Caco-2 (cell line): ENCODE data around the gene OLR1. TPM values are rescaled to one million over a fixed set of nuclear protein-coding genes. Genes with fewer than 3 reads are reported as not detected.
A peak's percentile ranks its signal among the peaks of the same experiment; 100 is the strongest.

Experiments used
- BruUV-seq: library from RNA; stranded (reverse); fragments of 400-500 nt; replicated peaks from 2 replicates; lab custom pipeline; 2021; lab: Mats Ljungman, UMichigan
- CTCF ChIA-PET: fragments of 300-600 bp; sonication (Branson Sonifier 250); formaldehyde crosslinking; loops from one replicate; lab custom pipeline; 2022; ENCODE audit warnings: antibody characterized with exemption; lab: Charles Lee
- POLR2A ChIA-PET: fragments of 300-600 bp; sonication (Branson Sonifier 250); formaldehyde crosslinking; loops from one replicate; lab custom pipeline; 2022; ENCODE audit warnings: antibody characterized with exemption; lab: Charles Lee
- DNase-seq, 2 experiments: peaks; one replicate each; pipeline versions ENCODE4 v3.0.0 to v3.0.0-alpha.2; 2020 to 2022
- H3K27me3 ChIP-seq: replicated peaks from 2 replicates; pipeline ENCODE4 v1.6.0; 2011; ENCODE audit warnings: low read length; ENCODE audit not compliant: control insufficient read depth, insufficient read depth
- H3K36me3 ChIP-seq: 2 replicates; pipeline ENCODE4 v1.5.1; 2011; ENCODE audit warnings: low read length; ENCODE audit not compliant: control insufficient read depth, insufficient read depth
- H3K4me1 ChIP-seq: fragments of 250-450 bp; sonication (Bioruptor Pico); 2 replicates; pipeline ENCODE4 v1.5.1; 2020; ENCODE audit warnings: mild to moderate bottlenecking
- H3K4me3 ChIP-seq: 2 replicates; pipeline ENCODE4 v1.5.1; 2011; ENCODE audit warnings: low read depth, mild to moderate bottlenecking, control low read depth, low read length
- H3K9me3 ChIP-seq: fragments of 250-450 bp; sonication (Bioruptor Pico); 2 replicates; pipeline ENCODE4 v1.5.1; 2020; ENCODE audit warnings: mild to moderate bottlenecking, moderate library complexity
- H3K27ac Mint-ChIP-seq: one replicate; pipeline ENCODE4 v1.8.0; 2022; ENCODE audit warnings: mixed read lengths; ENCODE audit not compliant: unreplicated experiment
- H3K27me3 Mint-ChIP-seq: one replicate; pipeline ENCODE4 v1.8.0; 2022; ENCODE audit warnings: mixed read lengths; ENCODE audit not compliant: insufficient read depth, unreplicated experiment
- H3K36me3 Mint-ChIP-seq: one replicate; pipeline ENCODE4 v1.8.0; 2022; ENCODE audit warnings: mild to moderate bottlenecking, mixed read lengths; ENCODE audit not compliant: insufficient read depth, unreplicated experiment
- H3K4me1 Mint-ChIP-seq: one replicate; pipeline ENCODE4 v1.8.0; 2022; ENCODE audit warnings: low read depth, mixed read lengths; ENCODE audit not compliant: unreplicated experiment
- H3K4me3 Mint-ChIP-seq: one replicate; pipeline ENCODE4 v1.8.0; 2022; ENCODE audit warnings: mild to moderate bottlenecking, moderate library complexity, mixed read lengths; ENCODE audit not compliant: unreplicated experiment
- H3K9me3 Mint-ChIP-seq: one replicate; pipeline ENCODE4 v1.8.0; 2022; ENCODE audit warnings: mixed read lengths; ENCODE audit not compliant: unreplicated experiment
- intact Hi-C: fragments of 100-400 bp; cut with micrococcal nuclease; formaldehyde crosslinking; loops from one replicate; pipeline ENCODE4 v1.10.0; 2022; ENCODE audit not compliant: unreplicated experiment
- total RNA-seq: library from RNA; stranded (reverse); gene quantifications from 2 replicates; pipeline ENCODE4 v1.2.3, GENCODE V29; 2022
- TF ChIP-seq, protein P1 (sequence below), 2 experiments: fragments of 200-600 bp in 1 of 2; IDR thresholded peaks; 1 replicate in 1 of 2; 2 replicates in 1 of 2; pipeline versions ENCODE4 v1.5.1 to v1.8.0; 2011 to 2022; ENCODE audit warnings: antibody characterized with exemption in 1 of 2, control low read depth in 1 of 2, inconsistent platforms in 1 of 2, low read depth in 1 of 2, low read length in 1 of 2, mild to moderate bottlenecking in 1 of 2, moderate library complexity in 1 of 2; ENCODE audit not compliant: insufficient read depth in 1 of 2, severe bottlenecking in 1 of 2, unreplicated experiment in 1 of 2

Gene OLR1
- total RNA-seq, 1 experiment from 2014 or later, result 183 TPM

GRCh38 chr12:10215436-10215835 lies 43.5 kb upstream of the OLR1 start:
- Histone ChIP-seq H3K27me3 (no peaks in the 10 kb centered on the region), H3K4me3 (no peak overlapping the region), H3K4me1 (peaks cover 24% of the 10 kb centered on the region), H3K9me3 (no peaks in the 10 kb centered on the region), H3K36me3 (no peaks in the 10 kb centered on the region)
- intact Hi-C loops, result no loop called here
- ChIA-PET CTCF (no interaction called here), POLR2A (no interaction called here)
- Mint-ChIP-seq H3K27ac (peak overlapping the region; percentile 99), H3K27me3 (no peaks in the 10 kb centered on the region), H3K9me3 (no peaks in the 10 kb centered on the region), H3K36me3 (peaks cover 50% of the 10 kb centered on the region), H3K4me1 (peaks cover 28% of the 10 kb centered on the region), H3K4me3 (peak overlapping the region; percentile 80)
- BruUV-seq, result no TSS peak
- TF ChIP-seq, protein P1, sequence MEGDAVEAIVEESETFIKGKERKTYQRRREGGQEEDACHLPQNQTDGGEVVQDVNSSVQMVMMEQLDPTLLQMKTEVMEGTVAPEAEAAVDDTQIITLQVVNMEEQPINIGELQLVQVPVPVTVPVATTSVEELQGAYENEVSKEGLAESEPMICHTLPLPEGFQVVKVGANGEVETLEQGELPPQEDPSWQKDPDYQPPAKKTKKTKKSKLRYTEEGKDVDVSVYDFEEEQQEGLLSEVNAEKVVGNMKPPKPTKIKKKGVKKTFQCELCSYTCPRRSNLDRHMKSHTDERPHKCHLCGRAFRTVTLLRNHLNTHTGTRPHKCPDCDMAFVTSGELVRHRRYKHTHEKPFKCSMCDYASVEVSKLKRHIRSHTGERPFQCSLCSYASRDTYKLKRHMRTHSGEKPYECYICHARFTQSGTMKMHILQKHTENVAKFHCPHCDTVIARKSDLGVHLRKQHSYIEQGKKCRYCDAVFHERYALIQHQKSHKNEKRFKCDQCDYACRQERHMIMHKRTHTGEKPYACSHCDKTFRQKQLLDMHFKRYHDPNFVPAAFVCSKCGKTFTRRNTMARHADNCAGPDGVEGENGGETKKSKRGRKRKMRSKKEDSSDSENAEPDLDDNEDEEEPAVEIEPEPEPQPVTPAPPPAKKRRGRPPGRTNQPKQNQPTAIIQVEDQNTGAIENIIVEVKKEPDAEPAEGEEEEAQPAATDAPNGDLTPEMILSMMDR (IDR thresholded peaks at IDR 0.05; ENCODE audit: insufficient read depth in 1 of 2, low read depth in 1 of 2, low read length in 1 of 2, severe bottlenecking in 1 of 2, unreplicated experiment in 1 of 2), result no peak
- DNase-seq, result peak in 1 of 2 experiments; percentile 4

DNA sequence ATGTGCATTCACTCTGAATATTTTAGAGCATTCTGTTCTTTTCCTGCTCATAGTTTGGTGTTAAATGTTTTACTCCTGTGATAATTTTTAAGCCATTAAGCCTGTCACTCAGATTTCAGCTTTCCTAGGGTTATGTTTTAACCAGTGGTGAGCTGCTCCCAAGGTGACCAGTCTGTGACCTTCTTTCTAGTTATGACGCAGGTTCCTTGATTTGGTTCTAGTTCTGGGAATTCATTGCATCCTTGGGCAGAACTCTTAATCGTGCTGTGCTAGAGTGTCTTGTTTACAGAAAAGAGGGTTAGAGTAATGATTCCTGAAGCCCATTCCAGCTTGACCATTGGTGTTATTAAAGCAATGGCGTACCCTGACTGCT lies 42.9 kb upstream of the OLR1 start:
- H3K27me3 Mint-ChIP-seq, result no peaks in the 10 kb centered on the region
- Histone ChIP-seq H3K4me1 (peaks cover 24% of the 10 kb centered on the region), H3K36me3 (no peaks in the 10 kb centered on the region), H3K9me3 (no peaks in the 10 kb centered on the region), H3K27me3 (no peaks in the 10 kb centered on the region), H3K4me3 (no peak overlapping the region)
- peak in 1 of 2 experiments; percentile 7 for DNase-seq
- peak overlapping the region; percentile 99 for H3K27ac Mint-ChIP-seq
- TF ChIP-seq, protein P1 (IDR thresholded peaks at IDR 0.05; ENCODE audit: insufficient read depth in 1 of 2, low read depth in 1 of 2, low read length in 1 of 2, severe bottlenecking in 1 of 2, unreplicated experiment in 1 of 2), result no peak
- no peaks in the 10 kb centered on the region for H3K9me3 Mint-ChIP-seq
- ChIA-PET POLR2A (no interaction called here), CTCF (interaction anchor here (1.0 kb wide), 2 partner anchors 61 to 546 kb away, joined by 3 to 9 read pairs; no protein-coding TSS in a partner anchor)
- intact Hi-C loops, result no loop called here
- H3K4me3 Mint-ChIP-seq, result peak overlapping the region; percentile 80
- peaks cover 28% of the 10 kb centered on the region for H3K4me1 Mint-ChIP-seq
- peaks cover 45% of the 10 kb centered on the region for H3K36me3 Mint-ChIP-seq
- no TSS peak for BruUV-seq

DNA sequence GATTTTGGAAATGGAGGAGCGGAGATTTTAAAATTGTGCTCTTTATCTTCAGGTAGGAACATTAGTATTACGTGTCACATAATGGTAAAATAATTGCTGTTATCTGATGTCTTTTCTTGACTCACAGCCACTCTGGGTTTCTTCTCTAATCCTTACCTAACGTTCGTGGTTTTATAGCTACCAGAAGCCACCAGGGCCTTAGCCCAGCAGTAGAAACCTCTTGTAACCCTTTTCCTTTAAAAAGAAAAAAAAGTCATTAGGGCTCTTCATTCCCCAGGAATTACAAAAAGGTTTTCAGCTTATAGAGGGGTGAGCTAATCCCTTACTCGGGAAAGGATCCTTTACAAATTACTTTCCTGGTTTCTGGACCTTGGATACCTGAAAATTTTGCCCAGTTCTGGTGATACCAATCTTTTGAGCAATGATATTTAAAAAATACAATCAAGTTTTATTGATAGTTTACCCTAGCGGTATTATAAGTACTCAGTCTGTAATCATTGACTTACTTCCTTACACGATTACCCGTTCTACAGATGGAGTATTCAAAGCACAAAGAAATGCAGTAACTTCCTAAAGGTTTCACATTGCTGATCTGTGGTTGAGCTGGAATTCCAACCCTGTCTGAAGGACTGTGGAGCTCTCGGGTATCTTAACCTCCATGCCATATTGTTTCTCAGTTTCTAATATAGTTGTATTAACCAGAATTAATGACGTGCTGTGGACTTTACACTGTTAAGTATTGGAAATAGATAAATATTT lies 42.4 kb upstream of the OLR1 start:
- TSS peak; percentile 40 for BruUV-seq
- intact Hi-C loops, result no loop called here
- H3K9me3 Mint-ChIP-seq, result no peaks in the 10 kb centered on the region
- H3K4me1 ChIP-seq, result peaks cover 24% of the 10 kb centered on the region
- CTCF ChIA-PET, result interaction anchor here (0.6 to 2.2 kb wide), 4 partner anchors 38 to 546 kb away, joined by 3 to 17 read pairs (median 6); no protein-coding TSS in a partner anchor
- TF ChIP-seq, protein P1 (IDR thresholded peaks at IDR 0.05; ENCODE audit: insufficient read depth in 1 of 2, low read depth in 1 of 2, low read length in 1 of 2, severe bottlenecking in 1 of 2, unreplicated experiment in 1 of 2), result no peak
- H3K4me3 ChIP-seq, result peak overlapping the region; percentile 92
- H3K27me3 ChIP-seq, result no peaks in the 10 kb centered on the region
- POLR2A ChIA-PET, result interaction anchor here (2.2 kb wide), 1 partner anchor 38 kb away, joined by 12 read pairs; no protein-coding TSS in a partner anchor
- H3K36me3 Mint-ChIP-seq, result peaks cover 42% of the 10 kb centered on the region
- H3K27ac Mint-ChIP-seq, result peak overlapping the region; percentile 99
- no peaks in the 10 kb centered on the region for H3K27me3 Mint-ChIP-seq
- H3K4me1 Mint-ChIP-seq, result peaks cover 28% of the 10 kb centered on the region
- no peaks in the 10 kb centered on the region for H3K9me3 ChIP-seq
- peak in 1 of 2 experiments; percentile 9 for DNase-seq
- peak overlapping the region; percentile 80 for H3K4me3 Mint-ChIP-seq
- no peaks in the 10 kb centered on the region for H3K36me3 ChIP-seq
